HG03060 (cell line): ENCODE results near the gene BAG2.

Experiments used
- ATAC-seq: cut with Tn5 transposase; IDR thresholded peaks from one replicate; pipeline ENCODE4 v1.9.1; 2021; ENCODE audit warnings: low read depth, moderate number of reproducible peaks; ENCODE audit not compliant: unreplicated experiment

The BAG2 gene

DNA sequence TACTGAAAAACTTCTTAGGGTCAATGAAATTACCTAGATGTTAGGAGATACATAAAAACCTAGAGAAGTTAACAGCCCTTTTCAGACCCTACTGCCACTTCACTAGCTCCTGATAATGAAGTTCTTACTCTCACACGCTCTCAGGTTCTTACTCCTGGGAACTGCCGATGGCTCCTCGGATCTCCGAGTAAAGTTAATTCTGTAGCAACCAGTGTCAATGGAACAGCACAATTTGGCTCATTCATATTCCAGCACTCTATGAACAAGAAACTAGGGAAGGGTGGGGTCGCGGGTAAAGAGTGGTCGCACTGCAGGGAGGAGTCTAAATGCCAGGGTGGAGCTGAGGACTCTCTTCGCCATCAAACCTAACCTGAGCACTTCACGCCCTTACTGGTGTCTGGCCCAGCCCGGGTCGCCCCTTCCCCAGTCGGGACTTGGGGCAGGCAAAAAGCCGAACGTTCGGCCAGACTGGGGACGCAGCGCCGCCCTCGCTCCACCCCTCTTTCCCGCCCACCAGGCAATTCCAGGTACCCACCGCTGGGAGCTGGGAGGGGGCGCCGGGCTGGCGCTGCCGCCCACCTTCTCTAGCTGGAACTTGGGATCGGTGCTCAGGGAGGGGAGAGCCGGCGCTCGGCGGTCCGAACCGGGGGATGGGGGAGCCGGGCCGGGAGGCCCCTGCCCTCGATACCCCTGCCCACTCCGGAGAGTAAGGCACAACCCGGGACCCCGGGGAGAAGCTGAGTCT, 49.2 kb downstream of the BAG2 start:
- ATAC-seq: peak; percentile 40

DNA sequence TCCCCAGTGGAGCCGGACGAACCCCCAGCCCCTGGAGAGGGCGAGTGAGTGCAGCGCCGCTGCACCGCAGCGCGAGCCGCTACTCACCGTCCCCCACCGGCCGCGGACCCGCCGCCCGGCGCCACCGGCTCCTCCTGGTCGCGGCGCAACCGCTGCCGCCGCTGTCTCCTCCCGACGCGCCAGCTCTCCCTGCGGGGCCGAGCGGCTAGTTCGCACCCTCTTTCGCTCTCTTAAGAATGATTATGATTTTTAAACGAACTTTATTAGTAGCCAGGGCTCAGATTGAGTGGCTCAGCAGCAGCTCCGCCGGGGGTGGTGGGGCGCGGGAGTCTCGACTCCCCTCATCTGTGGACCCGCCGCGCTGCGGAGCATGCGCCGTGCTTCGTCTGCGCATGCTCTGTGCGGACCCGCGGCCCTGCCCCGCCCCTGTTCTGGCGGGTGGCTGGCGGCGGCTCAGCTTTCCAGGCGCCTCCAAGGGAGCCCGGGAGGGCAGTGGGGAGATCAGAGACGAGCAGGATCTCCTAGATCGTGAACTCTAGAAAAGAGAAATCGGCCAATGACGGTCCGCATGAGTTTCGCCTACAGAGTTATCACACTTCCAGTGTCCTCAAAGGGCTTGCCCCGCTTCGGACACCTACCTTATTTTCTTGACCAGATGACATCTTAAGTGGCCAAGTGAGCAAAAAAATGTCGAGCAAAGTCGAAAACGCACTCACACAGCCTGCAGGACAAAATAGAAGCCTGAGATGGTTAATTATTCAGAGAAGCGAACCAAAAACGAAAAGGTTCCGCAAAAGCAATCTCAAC, 50.0 kb downstream of the BAG2 start, which contains the start of gene RAB23:
RAB23 (minus strand) TSS at position 372 of the 807 bp plus-strand sequence. CDS start 11,927 bp downstream, outside the sequence.
- peak; percentile 56 for ATAC-seq

- no peak for ATAC-seq
Observed at GRCh38 chr6:57222743-57223077, 50.6 kb downstream of the BAG2 start.

GRCh38 chr6:57224769-57225515, 52.8 kb downstream of the BAG2 start:
- ATAC-seq: no peak

- ATAC-seq: no peak
Observed at GRCh38 chr6:57226221-57226620, 54.1 kb downstream of the BAG2 start.
